Measurements from ENCODE around the gene LIPG. TPM values are rescaled to one million over a fixed set of nuclear protein-coding genes. Genes with fewer than 3 reads are reported as not detected.
"Not testable (repeated sequence)": the region's sequence is repeated elsewhere in the genome, so short reads cannot be mapped to it uniquely, and the experiment has no call there.

LIPG gene
- total and polyA plus RNA-seq, 4 donors: 0.03 to 23.7 (median 4.7) TPM

GRCh38 chr18:49553003-49553402, 8.9 kb upstream of the LIPG start:
- Histone ChIP-seq H3K4me3 (ENCODE audit: low read length in 2 of 2) (no peak overlapping the region), H3K4me1 (ENCODE audit: control insufficient read depth in 1 of 2, insufficient read depth in 2 of 2, low read length in 2 of 2) (no peaks in the 10 kb centered on the region), H3K9me3 (ENCODE audit: control insufficient read depth, low read length) (no peaks in the 10 kb centered on the region), H3K27me3 (ENCODE audit: control insufficient read depth in 1 of 2, insufficient read depth in 2 of 2, low read length in 1 of 2) (no peaks in the 10 kb centered on the region), H3K36me3 (ENCODE audit: control insufficient read depth in 1 of 2, insufficient read depth in 2 of 2, low read length in 1 of 2) (no peaks in the 10 kb centered on the region), H3K27ac (ENCODE audit: low read depth in 1 of 2, low read length in 2 of 2) (no peak overlapping the region)
- DNase-seq (no peak), ATAC-seq (ENCODE audit: low FRiP score) (no peak)
- WGBS, 2 donors: 53 to 83% methylated on average over 4 of the region's 4 CpGs
- intact Hi-C loops (cut with DNase I): no loop called here

GRCh38 chr18:49555641-49556040, 6.2 kb upstream of the LIPG start:
- ATAC-seq (ENCODE audit: low FRiP score) (no peak), DNase-seq (no peak)
- no peak overlapping the region for H3K4me3 ChIP-seq (ENCODE audit: low read length in 2 of 2)
- no peaks in the 10 kb centered on the region for H3K4me1 ChIP-seq (ENCODE audit: control insufficient read depth in 1 of 2, insufficient read depth in 2 of 2, low read length in 2 of 2)
- 88 to 89% methylated on average over 4 of the region's 4 CpGs for WGBS, 2 donors
- intact Hi-C loops (cut with DNase I): no loop called here
- H3K27me3 ChIP-seq (ENCODE audit: control insufficient read depth in 1 of 2, insufficient read depth in 2 of 2, low read length in 1 of 2): no peaks in the 10 kb centered on the region
- no peak overlapping the region for H3K27ac ChIP-seq (ENCODE audit: low read depth in 1 of 2, low read length in 2 of 2)
- H3K36me3 ChIP-seq (ENCODE audit: control insufficient read depth in 1 of 2, insufficient read depth in 2 of 2, low read length in 1 of 2): no peaks in the 10 kb centered on the region
- H3K9me3 ChIP-seq (ENCODE audit: control insufficient read depth, low read length): no peaks in the 10 kb centered on the region

- H3K9me3 ChIP-seq (ENCODE audit: control insufficient read depth, low read length): no peaks in the 10 kb centered on the region
- no peak for DNase-seq
- H3K27me3 ChIP-seq (ENCODE audit: control insufficient read depth in 1 of 2, insufficient read depth in 2 of 2, low read length in 1 of 2): no peaks in the 10 kb centered on the region
- no peaks in the 10 kb centered on the region for H3K4me1 ChIP-seq (ENCODE audit: control insufficient read depth in 1 of 2, insufficient read depth in 2 of 2, low read length in 2 of 2)
- intact Hi-C loops (cut with DNase I): no loop called here
- no peaks in the 10 kb centered on the region for H3K36me3 ChIP-seq (ENCODE audit: control insufficient read depth in 1 of 2, insufficient read depth in 2 of 2, low read length in 1 of 2)
- no peak overlapping the region for H3K27ac ChIP-seq (ENCODE audit: low read depth in 1 of 2, low read length in 2 of 2)
- H3K4me3 ChIP-seq (ENCODE audit: low read length in 2 of 2): no peak overlapping the region
- ATAC-seq (ENCODE audit: low FRiP score): no peak
- 46 to 53% methylated on average over 3 of the region's 3 CpGs for WGBS, 2 donors
These were observed 3.5 kb upstream of the LIPG start for GRCh38 chr18:49558356-49558755.

- DNase-seq; H3K4me3 ChIP-seq (ENCODE audit: low read length in 2 of 2); ATAC-seq (ENCODE audit: low FRiP score); H3K4me1 ChIP-seq (ENCODE audit: control insufficient read depth in 1 of 2, insufficient read depth in 2 of 2, low read length in 2 of 2); intact Hi-C loops (cut with DNase I); H3K27me3 ChIP-seq (ENCODE audit: control insufficient read depth in 1 of 2, insufficient read depth in 2 of 2, low read length in 1 of 2); H3K9me3 ChIP-seq (ENCODE audit: control insufficient read depth, low read length); H3K27ac ChIP-seq (ENCODE audit: low read depth in 1 of 2, low read length in 2 of 2); H3K36me3 ChIP-seq (ENCODE audit: control insufficient read depth in 1 of 2, insufficient read depth in 2 of 2, low read length in 1 of 2): not testable (repeated sequence)
- 79 to 81% methylated on average over 16 of the region's 16 CpGs for WGBS, 2 donors
These were observed 2.4 kb upstream of the LIPG start for GRCh38 chr18:49559326-49559931.

- no peak for ATAC-seq (ENCODE audit: low FRiP score)
- H3K4me3 ChIP-seq (ENCODE audit: low read length in 2 of 2): no peak overlapping the region
- no peak for DNase-seq
- H3K4me1 ChIP-seq (ENCODE audit: control insufficient read depth in 1 of 2, insufficient read depth in 2 of 2, low read length in 2 of 2): no peaks in the 10 kb centered on the region
- no peaks in the 10 kb centered on the region for H3K9me3 ChIP-seq (ENCODE audit: control insufficient read depth, low read length)
- 19 to 20% methylated on average over 3 of the region's 3 CpGs for WGBS, 2 donors
- no peaks in the 10 kb centered on the region for H3K27me3 ChIP-seq (ENCODE audit: control insufficient read depth in 1 of 2, insufficient read depth in 2 of 2, low read length in 1 of 2)
- H3K27ac ChIP-seq (ENCODE audit: low read depth in 1 of 2, low read length in 2 of 2): no peak overlapping the region
- no peaks in the 10 kb centered on the region for H3K36me3 ChIP-seq (ENCODE audit: control insufficient read depth in 1 of 2, insufficient read depth in 2 of 2, low read length in 1 of 2)
- intact Hi-C loops (cut with DNase I): loop anchor here in 1 of 2 donors (5.0 kb wide), 1 partner anchor 297 kb away; no protein-coding TSS in a partner anchor
These were observed 1.6 kb upstream of the LIPG start for GRCh38 chr18:49560277-49560623.

- Histone ChIP-seq H3K27me3 (ENCODE audit: control insufficient read depth in 1 of 2, insufficient read depth in 2 of 2, low read length in 1 of 2) (no peaks in the 10 kb centered on the region), H3K4me3 (ENCODE audit: low read length in 2 of 2) (peak overlapping the region; percentile 6 to 15), H3K27ac (ENCODE audit: low read depth in 1 of 2, low read length in 2 of 2) (no peak overlapping the region), H3K4me1 (ENCODE audit: control insufficient read depth in 1 of 2, insufficient read depth in 2 of 2, low read length in 2 of 2) (no peaks in the 10 kb centered on the region), H3K9me3 (ENCODE audit: control insufficient read depth, low read length) (no peaks in the 10 kb centered on the region), H3K36me3 (ENCODE audit: control insufficient read depth in 1 of 2, insufficient read depth in 2 of 2, low read length in 1 of 2) (no peaks in the 10 kb centered on the region)
- DNase-seq (no peak), ATAC-seq (ENCODE audit: low FRiP score) (peak; percentile 12)
- WGBS, 2 donors: 1 to 2% methylated on average over 45 to 46 of the region's 46 CpGs
- intact Hi-C loops (cut with DNase I): loop anchor here in 1 of 2 donors (5.0 kb wide), 1 partner anchor 297 kb away; no protein-coding TSS in a partner anchor
These were observed 1.1 kb upstream of the LIPG start for GRCh38 chr18:49560624-49561288.

GRCh38 chr18:49562481-49563129, 748 bp downstream of the LIPG start:
- 47 to 48% methylated on average over 11 of the region's 11 CpGs for WGBS, 2 donors
- Histone ChIP-seq H3K4me1 (ENCODE audit: control insufficient read depth in 1 of 2, insufficient read depth in 2 of 2, low read length in 2 of 2) (no peaks in the 10 kb centered on the region), H3K9me3 (ENCODE audit: control insufficient read depth, low read length) (no peaks in the 10 kb centered on the region), H3K36me3 (ENCODE audit: control insufficient read depth in 1 of 2, insufficient read depth in 2 of 2, low read length in 1 of 2) (no peaks in the 10 kb centered on the region), H3K27ac (ENCODE audit: low read depth in 1 of 2, low read length in 2 of 2) (no peak overlapping the region), H3K4me3 (ENCODE audit: low read length in 2 of 2) (peak overlapping the region in 1 of 2 donors; percentile 40), H3K27me3 (ENCODE audit: control insufficient read depth in 1 of 2, insufficient read depth in 2 of 2, low read length in 1 of 2) (no peaks in the 10 kb centered on the region)
- DNase-seq: no peak
- intact Hi-C loops (cut with DNase I): loop anchor here in 1 of 2 donors (5.0 kb wide), 1 partner anchor 295 kb away; no protein-coding TSS in a partner anchor
- no peak for ATAC-seq (ENCODE audit: low FRiP score)

- DNase-seq: no peak
- Histone ChIP-seq H3K9me3 (ENCODE audit: control insufficient read depth, low read length) (no peaks in the 10 kb centered on the region), H3K4me1 (ENCODE audit: control insufficient read depth in 1 of 2, insufficient read depth in 2 of 2, low read length in 2 of 2) (no peaks in the 10 kb centered on the region), H3K4me3 (ENCODE audit: low read length in 2 of 2) (no peak overlapping the region), H3K27ac (ENCODE audit: low read depth in 1 of 2, low read length in 2 of 2) (no peak overlapping the region), H3K36me3 (ENCODE audit: control insufficient read depth in 1 of 2, insufficient read depth in 2 of 2, low read length in 1 of 2) (no peaks in the 10 kb centered on the region), H3K27me3 (ENCODE audit: control insufficient read depth in 1 of 2, insufficient read depth in 2 of 2, low read length in 1 of 2) (no peaks in the 10 kb centered on the region)
- intact Hi-C loops (cut with DNase I): loop anchor here in 1 of 2 donors (5.0 kb wide), 1 partner anchor 294 kb away; no protein-coding TSS in a partner anchor
- no peak for ATAC-seq (ENCODE audit: low FRiP score)
These were observed 1.3 kb downstream of the LIPG start for GRCh38 chr18:49563130-49563540.

Data from aorta (tissue), 5 donors.